ENCODE results near the gene ITGB2.

Gene ITGB2

DNA sequence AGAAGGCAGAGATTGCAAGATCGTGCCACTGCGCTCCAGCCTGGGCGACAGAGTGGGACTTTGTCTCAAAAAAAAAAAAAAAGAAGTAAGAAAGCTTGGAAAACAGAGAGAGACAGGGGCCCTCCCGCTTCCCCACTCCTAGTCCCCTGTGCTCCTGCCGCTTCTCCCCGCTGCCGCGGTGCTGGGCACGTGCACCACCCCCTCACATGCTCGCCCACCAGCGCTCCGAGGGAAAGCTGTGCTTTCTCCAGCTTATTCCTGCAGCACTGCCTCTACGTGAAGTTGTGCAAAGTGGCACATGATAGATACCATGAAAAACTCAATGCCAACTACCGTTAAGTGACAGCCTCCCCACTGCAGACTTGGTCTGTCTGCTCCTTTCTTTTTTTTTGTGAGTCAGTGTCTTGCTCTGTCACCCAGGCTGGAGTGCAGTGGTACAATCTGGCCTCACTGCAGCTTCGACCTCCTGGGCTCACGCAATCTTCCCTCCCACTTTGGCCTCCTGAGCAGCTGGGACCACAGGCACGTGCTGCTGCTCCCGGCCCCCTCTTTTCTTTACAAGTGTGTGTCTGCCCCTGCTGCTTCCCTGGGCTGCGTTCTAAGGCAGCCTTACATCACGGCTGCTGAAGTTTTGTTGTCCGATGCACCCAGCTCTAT is 34.6 kb upstream of the ITGB2 start:
- DNase-seq (ENCODE audit: low read depth) = peak; percentile 31

DNA sequence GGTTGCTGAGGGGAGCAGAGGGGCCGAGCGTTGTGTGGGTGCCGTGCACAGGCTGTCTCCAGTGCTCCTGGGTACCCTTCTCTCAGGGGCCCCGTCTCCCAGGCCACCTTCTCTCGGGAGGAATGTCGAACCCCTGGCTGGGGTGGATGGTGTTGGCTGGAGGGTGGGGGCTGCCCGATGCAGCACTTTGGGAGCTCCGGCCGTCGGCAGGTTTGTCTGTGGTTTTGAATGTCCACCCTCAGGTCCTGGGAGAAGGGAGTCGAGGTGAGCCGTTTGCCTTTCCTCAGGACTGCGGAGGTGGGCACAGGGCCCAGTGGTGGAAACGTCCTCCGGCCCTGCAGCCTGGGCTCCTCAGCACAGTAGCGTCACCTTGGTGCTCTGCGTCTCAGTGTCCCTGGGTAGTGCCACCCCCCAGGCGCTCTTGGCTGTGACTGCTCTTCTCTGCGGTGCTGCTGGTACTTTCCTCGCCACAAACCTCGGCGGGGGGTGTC is 33.6 kb upstream of the ITGB2 start:
- DNase-seq (ENCODE audit: low read depth) = no peak

DNA sequence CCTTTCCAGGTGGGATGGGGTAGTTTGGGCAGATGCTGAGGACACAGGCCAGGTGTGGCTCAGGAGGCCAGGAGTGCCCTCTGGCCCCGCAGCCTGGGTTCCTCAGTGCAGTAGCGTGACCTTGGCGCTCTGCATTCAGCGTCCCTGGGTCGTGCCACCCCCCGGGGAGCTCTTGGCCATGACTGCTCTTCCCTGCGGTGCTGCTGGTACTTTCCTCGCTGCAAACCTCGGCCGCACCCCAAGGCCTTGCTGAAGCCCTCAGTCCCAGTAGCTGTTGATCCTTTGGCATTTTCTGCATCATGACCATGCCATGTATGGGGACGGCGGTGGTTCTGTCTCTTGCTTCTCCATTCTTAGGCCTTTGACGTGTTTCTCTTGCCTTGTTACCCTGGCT is 32.9 kb upstream of the ITGB2 start:
- no peak for DNase-seq (ENCODE audit: low read depth)

DNA sequence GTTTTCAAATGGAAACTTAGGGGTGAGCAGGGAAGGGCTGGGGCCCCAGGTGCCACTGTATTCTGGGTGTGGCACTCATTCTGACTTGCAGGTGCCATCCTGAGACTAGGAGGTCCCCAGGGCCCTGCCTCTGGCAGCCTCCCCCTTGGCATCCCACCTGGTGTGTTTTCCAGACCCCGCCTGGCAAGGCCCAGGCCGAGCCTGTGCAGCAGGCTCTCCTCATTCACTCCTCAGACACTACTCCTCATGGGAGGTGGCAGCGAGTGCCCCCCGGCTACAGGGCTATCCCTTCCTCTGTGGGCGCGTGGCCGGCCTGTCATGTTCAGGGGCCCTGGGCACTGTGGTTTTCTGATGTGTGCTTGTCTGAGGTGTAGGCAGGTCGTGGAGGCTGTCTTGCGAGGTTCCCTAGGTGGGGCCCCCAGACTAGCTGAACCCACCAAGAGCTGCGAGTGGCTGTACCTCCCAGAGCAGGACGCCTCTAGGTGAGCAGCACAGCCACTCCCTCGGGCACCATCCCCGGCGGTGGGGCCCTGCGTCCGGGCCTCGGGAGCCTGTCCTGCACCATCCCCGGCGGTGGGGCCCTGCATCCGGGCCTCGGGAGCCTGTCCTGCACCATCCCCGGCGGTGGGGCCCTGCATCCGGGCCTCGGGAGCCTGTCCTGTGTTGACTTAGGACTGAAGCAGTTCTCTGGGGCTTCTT is 32.4 kb upstream of the ITGB2 start:
- DNase-seq (ENCODE audit: low read depth) = no peak

GRCh38 chr21:44952116-44952928 is 31.6 kb upstream of the ITGB2 start:
- no peak for DNase-seq (ENCODE audit: low read depth)

GRCh38 chr21:44951186-44951915 is 30.7 kb upstream of the ITGB2 start:
- no peak for DNase-seq (ENCODE audit: low read depth)

DNA sequence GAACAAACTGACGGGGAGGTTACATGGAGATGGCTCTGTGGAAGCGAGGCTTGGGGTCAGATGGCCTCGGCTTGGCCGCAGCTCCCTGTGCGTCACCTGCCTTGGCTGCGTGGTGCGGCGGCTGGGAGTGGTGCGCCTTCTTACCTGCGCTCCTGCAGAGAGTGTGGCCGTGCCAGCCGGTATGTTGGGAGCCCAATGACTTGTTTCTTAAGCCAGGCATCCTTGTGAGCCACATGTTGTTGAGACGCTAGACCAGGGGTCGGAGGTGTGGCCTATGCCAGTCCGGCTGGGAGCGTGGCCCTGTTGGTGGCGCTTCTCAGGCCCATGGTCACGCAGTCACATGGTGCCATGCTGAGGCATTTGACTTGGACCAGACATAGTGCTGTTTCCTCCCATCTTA is 29.7 kb upstream of the ITGB2 start:
- DNase-seq (ENCODE audit: low read depth) = no peak

DNA sequence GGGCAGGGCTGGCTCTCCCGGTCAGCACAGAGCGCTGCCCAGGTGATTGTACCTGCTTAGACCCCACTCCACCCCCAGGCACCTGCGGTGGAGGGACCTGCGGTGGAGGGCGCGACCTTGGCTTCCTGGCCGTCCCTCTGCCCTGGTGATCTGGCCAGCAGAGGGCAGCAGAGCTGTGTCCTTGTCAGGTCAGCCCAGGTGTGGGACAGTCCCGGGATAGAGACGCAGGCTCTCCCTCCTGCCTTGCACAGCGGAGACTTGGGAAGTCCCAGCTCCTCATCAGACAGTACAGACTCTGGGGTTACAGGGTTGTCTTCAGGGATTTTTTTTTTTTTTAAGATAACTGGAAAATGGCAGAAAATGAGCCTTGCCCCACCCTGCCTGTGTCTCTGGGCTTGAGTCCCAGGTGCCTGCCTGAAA is 29.1 kb upstream of the ITGB2 start:
- DNase-seq (ENCODE audit: low read depth) = peak; percentile 57

GRCh38 chr21:44949161-44949778 is 28.6 kb upstream of the ITGB2 start:
- no peak for DNase-seq (ENCODE audit: low read depth)

- DNase-seq (ENCODE audit: low read depth) = no peak
Measured at GRCh38 chr21:44948426-44949120, 27.9 kb upstream of the ITGB2 start.

- DNase-seq (ENCODE audit: low read depth) = no peak
Measured at GRCh38 chr21:44947930-44948331, 27.2 kb upstream of the ITGB2 start.

- DNase-seq (ENCODE audit: low read depth) = no peak
Measured at GRCh38 chr21:44947111-44947929, 26.6 kb upstream of the ITGB2 start.

- DNase-seq (ENCODE audit: low read depth) = no peak
Measured at GRCh38 chr21:44946254-44947041, 25.7 kb upstream of the ITGB2 start.

DNA sequence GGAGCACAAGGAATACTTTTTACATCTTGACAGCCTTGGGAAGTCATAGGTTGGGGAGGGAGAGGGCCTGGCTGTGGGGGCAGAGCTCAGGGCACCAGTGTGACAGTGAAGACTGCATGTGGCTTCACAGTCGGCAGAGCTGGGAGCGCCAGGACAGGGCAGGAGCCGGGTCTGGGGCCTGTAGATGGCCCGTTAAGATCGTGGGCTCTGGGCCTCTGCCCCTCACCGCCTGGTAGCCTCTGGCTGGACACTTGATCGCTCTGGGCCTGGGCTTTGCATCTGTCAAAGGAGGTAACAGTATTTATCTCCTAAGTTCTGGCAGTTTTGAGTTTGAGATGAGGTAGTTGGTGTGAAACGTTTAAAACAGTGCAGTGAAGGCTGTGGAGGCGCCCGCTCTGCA is 23.9 kb upstream of the ITGB2 start:
- DNase-seq (ENCODE audit: low read depth) = no peak

DNA sequence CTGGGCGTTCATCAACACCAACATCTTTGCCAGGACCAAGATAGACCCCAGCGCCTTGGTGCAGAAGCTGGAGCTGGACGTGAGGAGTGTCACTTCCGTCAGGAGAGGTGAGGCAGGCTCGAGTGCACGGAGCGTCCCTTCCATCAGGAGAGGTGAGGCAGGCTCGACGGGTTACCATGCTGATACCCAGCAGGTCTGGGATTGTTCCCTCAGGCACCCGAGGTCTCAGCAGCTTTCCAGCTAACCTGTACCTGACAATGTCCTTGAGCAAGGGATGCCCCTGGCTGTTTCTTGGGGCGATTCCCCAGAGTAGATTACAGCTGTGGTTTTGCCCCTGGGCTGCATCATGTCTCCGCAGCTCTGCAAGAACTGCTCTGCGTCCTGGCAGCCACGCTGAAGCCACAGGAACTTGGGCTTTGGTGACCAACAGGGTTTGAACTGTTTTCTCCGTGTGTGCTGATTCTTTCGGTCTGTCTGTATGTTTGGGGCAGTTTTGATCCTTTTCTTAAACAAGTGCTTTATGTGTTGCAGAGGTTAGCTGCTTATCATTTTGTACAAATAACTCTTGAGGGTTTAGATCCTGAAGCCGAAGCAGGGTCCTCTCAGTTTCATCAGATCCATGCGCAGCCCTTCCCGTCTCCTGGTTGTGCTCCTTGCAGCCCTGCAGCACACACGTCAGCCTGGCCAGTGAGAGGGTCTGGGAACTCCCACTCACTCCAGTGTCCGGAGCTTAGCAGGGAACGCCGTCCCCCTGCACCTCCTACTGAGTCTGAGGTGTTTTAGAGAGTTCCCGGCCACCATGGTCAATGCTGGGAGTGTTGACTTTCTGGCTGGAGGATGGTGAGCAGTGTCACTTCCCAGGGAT is 23.2 kb upstream of the ITGB2 start:
- no peak for DNase-seq (ENCODE audit: low read depth)

- DNase-seq (ENCODE audit: low read depth) = no peak
Measured at GRCh38 chr21:44943005-44943685, 22.4 kb upstream of the ITGB2 start.

DNA sequence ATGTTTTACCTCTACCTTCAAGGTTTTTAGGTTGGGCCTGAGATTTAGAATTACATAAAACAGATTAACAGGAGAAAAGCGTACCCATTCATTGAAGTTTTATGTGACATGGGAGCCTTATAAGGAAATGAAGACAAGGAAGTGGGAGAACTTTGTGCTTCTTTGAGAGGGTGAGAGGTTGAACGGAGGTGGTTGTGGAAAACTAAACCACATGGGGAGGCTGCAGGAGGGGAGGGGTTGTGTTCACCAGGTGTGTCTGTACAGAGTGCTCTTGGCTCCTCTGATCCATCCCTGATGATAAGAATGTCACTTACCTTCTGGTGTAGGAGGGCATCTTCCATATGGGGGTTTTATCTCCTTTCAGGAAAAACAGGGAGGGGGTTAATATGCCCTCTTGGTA is 21.9 kb upstream of the ITGB2 start:
- DNase-seq (ENCODE audit: low read depth) = no peak

DNA sequence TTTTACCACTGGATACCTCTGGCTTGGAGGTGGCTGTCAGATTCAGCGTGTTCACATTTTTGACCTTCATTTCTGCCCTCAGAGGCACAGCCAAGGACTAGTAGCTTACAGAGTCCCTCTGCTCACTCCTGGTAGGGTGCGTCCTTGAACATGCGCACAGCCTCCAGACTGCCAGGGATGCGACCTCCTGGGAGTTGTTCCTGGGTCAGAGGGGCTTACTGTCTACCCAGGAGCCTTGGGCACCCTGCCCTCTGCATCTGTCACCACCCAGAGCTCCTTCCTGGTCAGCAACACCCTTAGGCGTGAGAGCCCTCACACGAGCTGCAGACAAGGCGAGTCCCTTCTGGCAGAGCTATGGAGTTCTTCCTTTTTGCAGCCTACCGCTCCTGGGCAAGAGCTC is 20.9 kb upstream of the ITGB2 start:
- no peak for DNase-seq (ENCODE audit: low read depth)

All from amniotic epithelial cell (primary cell).